ENCODE measurements around the gene PRRX2.
A peak's percentile ranks its signal among the peaks of the same experiment; 100 is the strongest.

PRRX2 gene

GRCh38 chr9:129682381-129682780 lies 16.9 kb downstream of the PRRX2 start:
- DNase-seq = no peak

GRCh38 chr9:129685220-129685932 lies 19.9 kb downstream of the PRRX2 start:
- peak; percentile 71 for DNase-seq

- no peak for DNase-seq
Measured at GRCh38 chr9:129685933-129686259, 20.4 kb downstream of the PRRX2 start.

- DNase-seq = no peak
Measured at GRCh38 chr9:129686736-129687135, 21.3 kb downstream of the PRRX2 start.

- DNase-seq = no peak
Measured at GRCh38 chr9:129687391-129687790, 21.9 kb downstream of the PRRX2 start.

GRCh38 chr9:129688285-129689043 lies 23.0 kb downstream of the PRRX2 start:
- no peak for DNase-seq

- no peak for DNase-seq
Measured at GRCh38 chr9:129692534-129692933, 27.1 kb downstream of the PRRX2 start.

- DNase-seq = no peak
Measured at GRCh38 chr9:129693741-129694140, 28.3 kb downstream of the PRRX2 start.

- DNase-seq = no peak
Measured at GRCh38 chr9:129694243-129694646, 28.8 kb downstream of the PRRX2 start.

GRCh38 chr9:129695870-129696269 lies 30.4 kb downstream of the PRRX2 start:
- no peak for DNase-seq

GRCh38 chr9:129696944-129697655 lies 31.7 kb downstream of the PRRX2 start:
- DNase-seq = peak; percentile 75

- DNase-seq = peak; percentile 87
Measured at GRCh38 chr9:129697656-129698253, 32.3 kb downstream of the PRRX2 start.

- peak; percentile 41 for DNase-seq
Measured at GRCh38 chr9:129698254-129698757, 32.9 kb downstream of the PRRX2 start.

GRCh38 chr9:129701054-129701453 lies 35.6 kb downstream of the PRRX2 start:
- no peak for DNase-seq

GRCh38 chr9:129701549-129701948 lies 36.1 kb downstream of the PRRX2 start:
- no peak for DNase-seq

GRCh38 chr9:129702589-129703520 lies 37.4 kb downstream of the PRRX2 start:
- peak; percentile 89 for DNase-seq

- DNase-seq = no peak
Measured at GRCh38 chr9:129703667-129704355, 38.4 kb downstream of the PRRX2 start.

GRCh38 chr9:129704807-129705206 lies 39.4 kb downstream of the PRRX2 start:
- no peak for DNase-seq

GRCh38 chr9:129708793-129709192 lies 43.3 kb downstream of the PRRX2 start:
- DNase-seq = no peak

- DNase-seq = no peak
Measured at GRCh38 chr9:129709438-129710168, 44.2 kb downstream of the PRRX2 start.

- no peak for DNase-seq
Measured at GRCh38 chr9:129710169-129710453, 44.7 kb downstream of the PRRX2 start.
